Hepatocyte (in vitro differentiated cells): ENCODE measurements around the gene COPE.

Experiments used
- EZH2 ChIP-seq: fragments of 200-600 bp; sonication (generic); IDR thresholded peaks from 2 replicates; pipeline ENCODE4 v1.6.1; 2016; ENCODE audit warnings: antibody characterized with exemption, mild to moderate bottlenecking, borderline replicate concordance
- EZH2phosphoT487 ChIP-seq: fragments of 200-600 bp; sonication (generic); IDR thresholded peaks from one replicate; pipeline ENCODE4 v1.6.1; 2018; ENCODE audit warnings: antibody characterized with exemption, mild to moderate bottlenecking, low read depth, moderate library complexity; ENCODE audit not compliant: unreplicated experiment, severe bottlenecking
- TF ChIP-seq, protein P1 (sequence below): fragments of 200-600 bp; sonication (generic); IDR thresholded peaks from 2 replicates; pipeline ENCODE4 v1.5.1; 2016; ENCODE audit warnings: antibody characterized with exemption, mild to moderate bottlenecking; ENCODE audit not compliant: poor library complexity

DNA sequence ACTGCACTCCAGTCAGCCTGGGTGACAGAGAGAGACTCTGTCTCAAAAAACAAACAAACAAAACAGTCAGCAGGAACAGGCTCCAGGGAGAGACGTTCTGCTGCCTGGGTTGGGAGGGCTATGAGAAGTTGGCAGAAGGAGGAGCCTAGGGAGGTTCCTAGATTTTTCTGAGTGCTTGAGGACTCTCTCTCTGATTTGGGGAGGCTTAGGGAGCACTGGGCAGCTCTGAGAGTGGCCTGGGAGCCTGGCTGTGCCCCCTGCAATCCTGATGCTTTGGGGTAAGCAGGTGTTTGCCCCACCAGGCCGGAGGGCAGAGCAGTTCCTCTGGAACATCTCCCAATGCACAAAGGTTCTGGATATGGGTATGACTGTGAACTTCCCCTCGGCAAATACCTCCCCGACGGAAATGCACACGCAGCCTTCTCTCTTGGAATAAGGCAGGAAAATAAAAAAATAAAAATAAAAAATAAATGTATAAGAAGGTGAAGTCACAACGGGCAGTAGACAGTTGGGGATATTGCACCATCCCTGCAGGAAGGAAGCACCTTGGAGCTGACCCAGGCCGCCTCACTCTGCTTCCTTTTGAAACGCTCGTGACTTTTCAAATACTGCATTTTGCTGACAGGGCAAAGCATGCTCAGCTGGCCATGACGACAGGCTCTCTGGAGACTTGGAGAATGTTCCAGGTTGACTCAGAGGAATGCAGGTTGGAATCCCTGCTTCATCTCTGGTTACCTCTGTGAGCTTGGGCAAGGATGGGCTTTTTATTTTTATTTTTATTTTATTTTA lies 48.4 kb upstream of the COPE start:
- TF ChIP-seq, protein P1, sequence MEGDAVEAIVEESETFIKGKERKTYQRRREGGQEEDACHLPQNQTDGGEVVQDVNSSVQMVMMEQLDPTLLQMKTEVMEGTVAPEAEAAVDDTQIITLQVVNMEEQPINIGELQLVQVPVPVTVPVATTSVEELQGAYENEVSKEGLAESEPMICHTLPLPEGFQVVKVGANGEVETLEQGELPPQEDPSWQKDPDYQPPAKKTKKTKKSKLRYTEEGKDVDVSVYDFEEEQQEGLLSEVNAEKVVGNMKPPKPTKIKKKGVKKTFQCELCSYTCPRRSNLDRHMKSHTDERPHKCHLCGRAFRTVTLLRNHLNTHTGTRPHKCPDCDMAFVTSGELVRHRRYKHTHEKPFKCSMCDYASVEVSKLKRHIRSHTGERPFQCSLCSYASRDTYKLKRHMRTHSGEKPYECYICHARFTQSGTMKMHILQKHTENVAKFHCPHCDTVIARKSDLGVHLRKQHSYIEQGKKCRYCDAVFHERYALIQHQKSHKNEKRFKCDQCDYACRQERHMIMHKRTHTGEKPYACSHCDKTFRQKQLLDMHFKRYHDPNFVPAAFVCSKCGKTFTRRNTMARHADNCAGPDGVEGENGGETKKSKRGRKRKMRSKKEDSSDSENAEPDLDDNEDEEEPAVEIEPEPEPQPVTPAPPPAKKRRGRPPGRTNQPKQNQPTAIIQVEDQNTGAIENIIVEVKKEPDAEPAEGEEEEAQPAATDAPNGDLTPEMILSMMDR, result no peak
- TF ChIP-seq EZH2 (no peak), EZH2phosphoT487 (no peak)
